Measurements from ENCODE around the gene DELE1. TPM values are rescaled to one million over a fixed set of nuclear protein-coding genes. Genes with fewer than 3 reads are reported as not detected.

DELE1 gene
- total RNA-seq, 2 donors from 2014 or later: 49.5 to 89.1 TPM

DNA sequence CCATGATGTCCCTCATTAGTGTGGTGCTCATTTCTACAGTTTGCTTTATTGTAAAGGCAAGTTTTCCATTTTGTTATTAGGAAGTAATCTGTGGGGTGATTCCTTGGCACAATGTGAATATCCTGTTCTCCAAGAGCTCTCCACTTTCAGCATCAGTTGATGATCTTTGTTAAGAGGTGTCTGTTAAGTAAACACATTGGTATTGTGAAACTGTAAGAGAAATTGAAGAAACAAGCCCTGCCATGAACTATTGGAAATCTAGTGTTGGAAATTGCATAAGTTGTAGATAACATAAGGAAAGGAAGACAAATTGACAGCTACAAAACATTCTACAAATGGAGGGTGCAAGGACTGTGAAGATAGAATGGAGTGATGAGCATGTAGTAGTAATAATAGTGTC, 62.4 kb downstream of the DELE1 start:
- no peaks in the 10 kb centered on the region for H3K9me3 ChIP-seq
- DNase-seq (ENCODE audit: low spot score): no peak
- H3K4me3 ChIP-seq: no peak overlapping the region
- H3K27ac ChIP-seq: no peak overlapping the region
- H3K4me1 ChIP-seq: no peaks in the 10 kb centered on the region
- TF ChIP-seq, protein P1, sequence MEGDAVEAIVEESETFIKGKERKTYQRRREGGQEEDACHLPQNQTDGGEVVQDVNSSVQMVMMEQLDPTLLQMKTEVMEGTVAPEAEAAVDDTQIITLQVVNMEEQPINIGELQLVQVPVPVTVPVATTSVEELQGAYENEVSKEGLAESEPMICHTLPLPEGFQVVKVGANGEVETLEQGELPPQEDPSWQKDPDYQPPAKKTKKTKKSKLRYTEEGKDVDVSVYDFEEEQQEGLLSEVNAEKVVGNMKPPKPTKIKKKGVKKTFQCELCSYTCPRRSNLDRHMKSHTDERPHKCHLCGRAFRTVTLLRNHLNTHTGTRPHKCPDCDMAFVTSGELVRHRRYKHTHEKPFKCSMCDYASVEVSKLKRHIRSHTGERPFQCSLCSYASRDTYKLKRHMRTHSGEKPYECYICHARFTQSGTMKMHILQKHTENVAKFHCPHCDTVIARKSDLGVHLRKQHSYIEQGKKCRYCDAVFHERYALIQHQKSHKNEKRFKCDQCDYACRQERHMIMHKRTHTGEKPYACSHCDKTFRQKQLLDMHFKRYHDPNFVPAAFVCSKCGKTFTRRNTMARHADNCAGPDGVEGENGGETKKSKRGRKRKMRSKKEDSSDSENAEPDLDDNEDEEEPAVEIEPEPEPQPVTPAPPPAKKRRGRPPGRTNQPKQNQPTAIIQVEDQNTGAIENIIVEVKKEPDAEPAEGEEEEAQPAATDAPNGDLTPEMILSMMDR (IDR thresholded peaks at IDR 0.05): no peak
- H3K36me3 ChIP-seq: peaks cover 74% of the 10 kb centered on the region
- no peaks in the 10 kb centered on the region for H3K27me3 ChIP-seq

DNA sequence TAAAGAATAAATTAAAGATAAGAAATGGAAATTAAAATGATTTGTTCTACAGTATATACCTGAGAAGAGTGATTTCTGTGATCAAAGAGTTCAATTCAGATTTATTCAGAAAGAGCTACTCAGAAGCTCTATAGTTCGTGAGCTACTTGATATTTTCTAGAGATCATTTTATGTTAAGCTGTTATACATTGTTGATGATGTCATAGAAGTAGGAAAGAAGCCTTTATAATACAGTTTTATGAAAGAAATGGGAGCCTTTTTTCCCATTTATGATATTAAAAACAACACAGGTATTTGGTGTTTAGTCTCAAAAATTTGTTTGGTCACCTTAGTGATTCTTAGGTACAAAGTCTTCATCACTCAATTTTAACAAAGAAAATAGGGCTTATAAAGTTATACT, 66.0 kb downstream of the DELE1 start:
- no peaks in the 10 kb centered on the region for H3K9me3 ChIP-seq
- peaks cover 65% of the 10 kb centered on the region for H3K36me3 ChIP-seq
- H3K4me3 ChIP-seq: no peak overlapping the region
- DNase-seq (ENCODE audit: low spot score): no peak
- H3K4me1 ChIP-seq: no peaks in the 10 kb centered on the region
- TF ChIP-seq, protein P1 (IDR thresholded peaks at IDR 0.05): no peak
- no peak overlapping the region for H3K27ac ChIP-seq
- H3K27me3 ChIP-seq: no peaks in the 10 kb centered on the region

Other genes starting within 250 kb of the DELE1 start
- gene ARAP3, start 241.6 kb upstream of the DELE1 start, total RNA-seq: 10 to 100 TPM in 1 of 2 donors, 1 to 10 TPM in 1; 5.6 to 12.5 TPM
- 10 to 100 TPM; 22.1 to 25.3 TPM for gene PCDH1, start 45.5 kb upstream of the DELE1 start, total RNA-seq
- 1 to 10 TPM; 7.6 to 8.8 TPM for gene PCDH12, start 34.3 kb downstream of the DELE1 start, total RNA-seq
- 10 to 100 TPM; 59.7 to 74.6 TPM for gene RNF14, start 45.2 kb downstream of the DELE1 start, total RNA-seq
- gene GNPDA1, start 89.2 kb downstream of the DELE1 start, total RNA-seq: 10 to 100 TPM; 12.4 to 16.8 TPM
- 10 to 100 TPM; 69.3 to 75.0 TPM for gene NDFIP1, start 184.9 kb downstream of the DELE1 start, total RNA-seq

Measured in right atrium auricular region (tissue), 2 donors.